ENCODE results near the gene GAK. TPM values are rescaled to one million over a fixed set of nuclear protein-coding genes. Genes with fewer than 3 reads are reported as not detected.

The GAK gene
- total RNA-seq, 1 donor from 2014 or later, result 89.1 TPM

- DNase-seq (ENCODE audit: extremely low spot score in 2 of 2), result no peak
- peaks cover 61% of the 10 kb centered on the region for H3K4me1 ChIP-seq
- H3K9me3 ChIP-seq, result no peaks in the 10 kb centered on the region
- no peak overlapping the region for H3K27ac ChIP-seq
- no peak for TF ChIP-seq POLR2A (IDR thresholded peaks at IDR 0.05)
- TF ChIP-seq, protein P1, sequence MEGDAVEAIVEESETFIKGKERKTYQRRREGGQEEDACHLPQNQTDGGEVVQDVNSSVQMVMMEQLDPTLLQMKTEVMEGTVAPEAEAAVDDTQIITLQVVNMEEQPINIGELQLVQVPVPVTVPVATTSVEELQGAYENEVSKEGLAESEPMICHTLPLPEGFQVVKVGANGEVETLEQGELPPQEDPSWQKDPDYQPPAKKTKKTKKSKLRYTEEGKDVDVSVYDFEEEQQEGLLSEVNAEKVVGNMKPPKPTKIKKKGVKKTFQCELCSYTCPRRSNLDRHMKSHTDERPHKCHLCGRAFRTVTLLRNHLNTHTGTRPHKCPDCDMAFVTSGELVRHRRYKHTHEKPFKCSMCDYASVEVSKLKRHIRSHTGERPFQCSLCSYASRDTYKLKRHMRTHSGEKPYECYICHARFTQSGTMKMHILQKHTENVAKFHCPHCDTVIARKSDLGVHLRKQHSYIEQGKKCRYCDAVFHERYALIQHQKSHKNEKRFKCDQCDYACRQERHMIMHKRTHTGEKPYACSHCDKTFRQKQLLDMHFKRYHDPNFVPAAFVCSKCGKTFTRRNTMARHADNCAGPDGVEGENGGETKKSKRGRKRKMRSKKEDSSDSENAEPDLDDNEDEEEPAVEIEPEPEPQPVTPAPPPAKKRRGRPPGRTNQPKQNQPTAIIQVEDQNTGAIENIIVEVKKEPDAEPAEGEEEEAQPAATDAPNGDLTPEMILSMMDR (IDR thresholded peaks at IDR 0.05), result no peak
- TF ChIP-seq POLR2AphosphoS5 (IDR thresholded peaks at IDR 0.05; ENCODE audit: insufficient read depth in 1 of 2, low read depth in 1 of 2), result no peak
- intact Hi-C loops (cut with DNase I), result no loop called here
- no peaks in the 10 kb centered on the region for H3K27me3 ChIP-seq
- no peaks in the 10 kb centered on the region for H3K36me3 ChIP-seq
- no peak overlapping the region for H3K4me3 ChIP-seq
Measured at GRCh38 chr4:926538-926937, 5.6 kb downstream of the GAK start.

DNA sequence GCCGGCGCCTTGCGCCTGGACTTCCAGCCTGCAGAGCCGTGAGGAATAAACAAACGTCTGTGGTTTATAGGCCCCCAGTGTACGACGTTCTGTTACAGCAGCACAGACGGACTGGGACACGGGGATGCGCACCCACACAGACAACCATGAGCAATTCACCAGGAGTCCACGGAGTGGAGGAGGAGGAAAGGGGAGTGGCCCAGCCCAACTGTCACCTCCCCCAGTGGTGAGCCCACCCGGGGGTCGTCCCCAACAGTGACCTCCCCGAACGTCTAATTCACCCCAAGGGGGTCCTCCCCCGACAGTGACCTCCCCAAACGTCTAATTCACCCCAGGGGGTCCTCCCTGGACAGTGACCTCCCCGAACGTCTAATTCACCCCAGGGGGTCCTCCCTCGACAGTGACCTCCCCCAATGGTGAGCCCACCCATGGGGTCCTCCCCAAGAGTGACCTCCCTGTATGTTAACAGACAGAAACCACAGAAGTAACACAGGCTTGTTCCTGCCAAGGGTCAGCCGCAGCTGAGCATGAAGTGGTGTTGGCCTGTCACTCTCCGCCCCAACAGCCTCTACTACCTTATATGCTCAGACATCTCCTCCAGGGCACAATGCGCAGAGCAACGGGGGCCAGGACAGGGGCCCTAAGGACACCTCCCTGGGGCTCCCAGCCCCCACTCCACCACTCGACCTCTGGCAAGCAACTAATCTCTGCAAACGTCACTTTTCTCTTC lies 6.2 kb downstream of the GAK start:
- H3K36me3 ChIP-seq, result no peaks in the 10 kb centered on the region
- no peaks in the 10 kb centered on the region for H3K9me3 ChIP-seq
- intact Hi-C loops (cut with DNase I), result no loop called here
- DNase-seq (ENCODE audit: extremely low spot score in 2 of 2), result no peak
- H3K4me3 ChIP-seq, result no peak overlapping the region
- TF ChIP-seq POLR2A (IDR thresholded peaks at IDR 0.05), result no peak
- no peak for TF ChIP-seq POLR2AphosphoS5 (IDR thresholded peaks at IDR 0.05; ENCODE audit: insufficient read depth in 1 of 2, low read depth in 1 of 2)
- TF ChIP-seq, protein P1 (IDR thresholded peaks at IDR 0.05), result no peak
- no peak overlapping the region for H3K27ac ChIP-seq
- H3K27me3 ChIP-seq, result no peaks in the 10 kb centered on the region
- peaks cover 55% of the 10 kb centered on the region for H3K4me1 ChIP-seq

DNA sequence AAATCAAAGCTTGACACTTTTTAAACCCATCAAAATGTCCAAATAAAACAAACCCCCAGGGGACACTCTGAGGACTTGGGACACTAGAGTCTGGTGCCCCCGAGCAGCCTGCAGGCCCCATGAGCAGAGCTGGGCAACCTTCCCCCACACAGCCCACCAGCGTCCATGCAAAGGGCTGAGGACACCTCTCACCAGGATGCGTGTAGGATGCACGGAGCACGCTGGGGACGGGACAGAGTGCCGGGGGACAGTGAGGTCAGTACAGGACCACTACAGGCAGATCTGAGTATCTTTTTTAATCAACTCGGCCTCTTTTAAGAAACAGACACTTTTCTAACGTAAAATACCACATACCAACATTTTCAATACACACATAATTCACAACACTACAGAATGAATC lies 6.9 kb downstream of the GAK start:
- Histone ChIP-seq H3K36me3 (no peaks in the 10 kb centered on the region), H3K4me3 (no peak overlapping the region), H3K27ac (no peak overlapping the region), H3K27me3 (no peaks in the 10 kb centered on the region), H3K4me1 (peaks cover 48% of the 10 kb centered on the region), H3K9me3 (no peaks in the 10 kb centered on the region)
- intact Hi-C loops (cut with DNase I), result no loop called here
- DNase-seq (ENCODE audit: extremely low spot score in 2 of 2), result no peak
- TF ChIP-seq, protein P1 (IDR thresholded peaks at IDR 0.05), result no peak
- TF ChIP-seq POLR2AphosphoS5 (IDR thresholded peaks at IDR 0.05; ENCODE audit: insufficient read depth in 1 of 2, low read depth in 1 of 2) (no peak), POLR2A (IDR thresholded peaks at IDR 0.05) (no peak)

GRCh38 chr4:924107-925096 lies 7.7 kb downstream of the GAK start:
- TF ChIP-seq, protein P1 (IDR thresholded peaks at IDR 0.05), result no peak
- TF ChIP-seq POLR2A (IDR thresholded peaks at IDR 0.05), result no peak
- TF ChIP-seq POLR2AphosphoS5 (IDR thresholded peaks at IDR 0.05; ENCODE audit: insufficient read depth in 1 of 2, low read depth in 1 of 2), result no peak
- Histone ChIP-seq H3K27me3 (no peaks in the 10 kb centered on the region), H3K9me3 (no peaks in the 10 kb centered on the region), H3K4me1 (peaks cover 47% of the 10 kb centered on the region), H3K36me3 (no peaks in the 10 kb centered on the region), H3K4me3 (no peak overlapping the region), H3K27ac (no peak overlapping the region)
- DNase-seq (ENCODE audit: extremely low spot score in 2 of 2), result no peak
- intact Hi-C loops (cut with DNase I), result no loop called here

All from vagina (tissue), 2 donors.